Activated naive CD8-positive, alpha-beta T cell treated with anti-CD3 and anti-CD28 coated beads, Interleukin-2, amount 10 ng/mL, durations not matched to agents 7 days and 5 days (primary cell): ENCODE results near the gene OSTF1. TPM values are rescaled to one million over a fixed set of nuclear protein-coding genes. Genes with fewer than 3 reads are reported as not detected.

Source experiments
- ATAC-seq: fragments of 150-1000 bp; cut with Tn5 transposase; one replicate; pipeline ENCODE4 v1.10.0; 2021; ENCODE audit warnings: low read depth, moderate library complexity
- POLR2A ChIA-PET: fragments of 350-600 bp; sonication (Branson Sonifier 250); formaldehyde crosslinking; loops from one replicate; lab custom pipeline; 2021; ENCODE audit warnings: antibody characterized with exemption; lab: Charles Lee
- DNase-seq: peaks from one replicate; pipeline ENCODE4 v3.0.0; 2021
- H3K27ac Mint-ChIP-seq: one replicate; pipeline ENCODE4 v1.8.0; 2022; ENCODE audit warnings: mild to moderate bottlenecking, mixed read lengths
- H3K27me3 Mint-ChIP-seq: one replicate; pipeline ENCODE4 v1.8.0; 2022; ENCODE audit warnings: mild to moderate bottlenecking, moderate library complexity, mixed read lengths
- H3K36me3 Mint-ChIP-seq: one replicate; pipeline ENCODE4 v1.8.0; 2021; ENCODE audit warnings: mild to moderate bottlenecking, mixed read lengths
- H3K4me1 Mint-ChIP-seq: one replicate; pipeline ENCODE4 v1.8.0; 2021; ENCODE audit warnings: mixed read lengths
- H3K4me3 Mint-ChIP-seq: one replicate; pipeline ENCODE4 v1.8.0; 2022; ENCODE audit warnings: mild to moderate bottlenecking, moderate library complexity, mixed read lengths
- H3K9me3 Mint-ChIP-seq: one replicate; pipeline ENCODE4 v1.8.0; 2021; ENCODE audit warnings: mixed read lengths
- total RNA-seq, 2 experiments: library from RNA; stranded (reverse); gene quantifications; one replicate each; pipeline ENCODE4 v1.2.3, GENCODE V29; 2021

The OSTF1 gene
- 100 to 1,000 TPM in 1 of 2 experiments, 10 to 100 TPM in 1; 99.9 to 108 TPM for total RNA-seq

DNA sequence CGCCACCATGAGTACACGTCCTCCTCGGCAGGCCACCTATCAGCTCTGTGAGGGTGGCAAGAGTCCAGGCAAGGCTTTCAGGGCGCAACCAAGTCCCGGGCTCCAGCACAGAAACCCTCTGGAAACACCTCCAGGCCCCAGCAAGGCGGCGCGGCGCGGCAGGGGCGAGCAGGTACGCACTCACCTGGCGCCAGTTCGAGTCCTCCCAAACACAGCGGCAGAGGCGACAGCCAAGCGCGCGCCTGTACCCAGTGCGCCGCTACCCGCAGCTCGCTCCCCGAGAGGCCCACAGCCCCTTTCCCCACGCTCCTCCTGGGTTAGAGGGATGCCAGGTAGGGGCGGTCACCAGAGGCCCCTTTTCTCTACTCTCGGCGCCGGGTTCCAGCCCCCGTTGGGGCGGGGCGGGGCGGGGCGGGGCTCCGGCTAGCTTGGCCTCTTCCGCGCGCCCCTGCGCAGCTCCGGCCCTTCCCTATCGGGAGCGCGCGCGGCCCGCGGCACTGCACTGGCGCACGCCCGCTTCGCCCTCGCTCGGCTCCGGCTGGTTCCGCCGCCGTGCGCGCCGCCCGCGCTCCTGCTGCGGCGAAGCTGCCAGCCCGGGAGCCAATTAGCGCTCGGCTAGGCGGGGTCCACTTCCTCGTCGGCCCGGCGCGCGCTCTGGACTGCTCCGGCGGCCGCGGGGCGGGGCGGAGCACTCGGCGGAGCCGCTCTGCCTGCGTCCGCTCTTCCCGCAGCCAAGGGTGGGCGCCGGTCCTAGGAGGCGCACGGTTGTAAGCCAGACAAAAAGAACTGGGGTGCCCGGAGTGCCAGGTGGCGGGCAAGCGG, at the start of gene OSTF1, which contains the start of gene NMRK1:
TSS of gene OSTF1 (plus strand) at position 691 of the 822 bp plus-strand sequence. CDS start 179 bp downstream, outside the sequence.
TSS of gene NMRK1 (minus strand) at position 332 of the 822 bp plus-strand sequence. CDS start 5,040 bp downstream, outside the sequence.
- Mint-ChIP-seq H3K9me3 (no peaks in the 10 kb centered on the region), H3K27ac (peak within 1 kb of the TSS; percentile 94), H3K27me3 (no peaks in the 10 kb centered on the region), H3K36me3 (peaks cover 12% of the 10 kb centered on the region), H3K4me1 (peaks cover 53% of the 10 kb centered on the region), H3K4me3 (peak within 1 kb of the TSS; percentile 97)
- POLR2A ChIA-PET, result interaction anchor here (0.5 to 4.5 kb wide), 12 partner anchors 14 to 145 kb away, joined by 3 to 51 read pairs (median 4); partner anchors contain the start of genes C9orf40 and CARNMT1
- DNase-seq (peak; percentile 97), ATAC-seq (peak; percentile 94)

DNA sequence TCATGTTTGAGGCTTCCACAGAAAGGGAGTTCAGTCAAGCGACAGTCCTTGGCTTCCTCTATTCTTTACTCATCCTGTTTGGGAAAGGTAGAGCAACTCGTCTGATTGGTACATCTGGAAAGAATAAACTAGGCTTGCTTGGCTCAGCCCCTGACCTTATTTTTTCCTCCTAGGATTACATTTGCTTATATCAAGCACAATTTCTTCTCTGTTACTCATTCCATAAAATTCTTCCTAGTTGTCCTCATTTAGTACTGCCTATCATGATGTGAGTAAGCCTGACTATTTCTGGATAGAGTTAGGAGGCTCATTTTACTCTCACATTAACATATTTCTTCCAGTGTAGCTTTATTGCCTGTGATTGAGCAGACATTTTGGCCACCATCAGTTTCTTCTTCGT, 49.3 kb upstream of the OSTF1 start:
- Mint-ChIP-seq H3K4me3 (no peak overlapping the region), H3K36me3 (no peaks in the 10 kb centered on the region), H3K9me3 (no peaks in the 10 kb centered on the region), H3K27ac (no peak overlapping the region), H3K27me3 (peaks cover 8% of the 10 kb centered on the region), H3K4me1 (no peaks in the 10 kb centered on the region)
- no peak for ATAC-seq
- POLR2A ChIA-PET, result no interaction called here
- DNase-seq, result no peak

DNA sequence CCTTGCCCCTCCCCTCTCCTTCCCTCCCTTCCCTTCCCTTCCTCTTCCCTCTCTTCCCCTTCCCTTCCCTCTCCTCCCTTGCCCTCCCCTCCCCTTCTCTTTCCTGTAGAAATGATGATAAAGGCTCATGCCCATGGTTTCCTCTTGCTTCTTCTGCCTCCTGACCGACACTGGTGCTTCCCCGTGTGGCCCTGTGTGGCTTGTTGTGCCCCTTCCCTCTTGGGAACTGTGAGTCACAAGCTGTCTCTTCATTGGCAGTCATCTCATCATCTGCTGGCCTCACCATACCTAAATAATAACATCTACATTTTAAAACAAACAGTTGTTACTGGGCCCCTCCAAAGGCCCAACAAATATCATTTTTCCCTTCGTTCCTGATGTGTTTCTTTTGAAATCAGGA, 48.5 kb upstream of the OSTF1 start:
- Mint-ChIP-seq H3K27ac (no peak overlapping the region), H3K4me1 (no peaks in the 10 kb centered on the region), H3K36me3 (no peaks in the 10 kb centered on the region), H3K9me3 (no peaks in the 10 kb centered on the region), H3K4me3 (no peak overlapping the region), H3K27me3 (peaks cover 10% of the 10 kb centered on the region)
- no peak for DNase-seq
- no peak for ATAC-seq
- POLR2A ChIA-PET, result no interaction called here

DNA sequence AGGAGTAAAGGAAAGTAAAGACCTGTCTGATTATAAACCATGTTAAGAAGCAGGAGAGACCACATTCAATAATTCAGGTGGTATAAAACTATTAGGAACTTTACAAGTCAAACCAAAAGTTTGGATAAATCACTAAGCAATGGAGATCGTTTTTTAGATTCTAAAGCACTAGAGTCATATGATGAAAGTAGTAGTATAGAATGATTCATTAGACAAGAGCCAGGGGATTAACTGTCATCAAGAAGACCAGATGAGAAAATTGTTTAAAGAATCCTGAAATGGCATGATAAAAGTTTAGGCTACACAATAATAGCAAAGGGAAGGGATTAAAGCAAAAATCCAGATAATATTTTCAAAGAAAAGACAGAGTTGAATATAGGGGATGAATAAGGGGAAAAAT, 47.3 kb upstream of the OSTF1 start:
- H3K36me3 Mint-ChIP-seq, result no peaks in the 10 kb centered on the region
- H3K4me3 Mint-ChIP-seq, result no peak overlapping the region
- H3K9me3 Mint-ChIP-seq, result no peaks in the 10 kb centered on the region
- H3K4me1 Mint-ChIP-seq, result no peaks in the 10 kb centered on the region
- no peak overlapping the region for H3K27ac Mint-ChIP-seq
- H3K27me3 Mint-ChIP-seq, result peaks cover 11% of the 10 kb centered on the region
- DNase-seq (no peak), ATAC-seq (no peak)
- POLR2A ChIA-PET, result no interaction called here

- POLR2A ChIA-PET, result no interaction called here
- Mint-ChIP-seq H3K4me1 (no peaks in the 10 kb centered on the region), H3K27me3 (peaks cover 14% of the 10 kb centered on the region), H3K36me3 (no peaks in the 10 kb centered on the region), H3K9me3 (peaks cover 1% of the 10 kb centered on the region), H3K27ac (no peak overlapping the region), H3K4me3 (no peak overlapping the region)
- DNase-seq, result no peak
- no peak for ATAC-seq
Measured at GRCh38 chr9:75046725-75047345, 41.5 kb upstream of the OSTF1 start.

- H3K4me3 Mint-ChIP-seq, result no peak overlapping the region
- peaks cover 1% of the 10 kb centered on the region for H3K9me3 Mint-ChIP-seq
- H3K27ac Mint-ChIP-seq, result no peak overlapping the region
- POLR2A ChIA-PET, result no interaction called here
- ATAC-seq (no peak), DNase-seq (no peak)
- no peaks in the 10 kb centered on the region for H3K36me3 Mint-ChIP-seq
- H3K4me1 Mint-ChIP-seq, result no peaks in the 10 kb centered on the region
- peaks cover 14% of the 10 kb centered on the region for H3K27me3 Mint-ChIP-seq
Measured at GRCh38 chr9:75047506-75047905, 40.8 kb upstream of the OSTF1 start.

GRCh38 chr9:75051285-75051684, 37.0 kb upstream of the OSTF1 start:
- no peak for ATAC-seq
- POLR2A ChIA-PET, result no interaction called here
- no peaks in the 10 kb centered on the region for H3K36me3 Mint-ChIP-seq

DNA sequence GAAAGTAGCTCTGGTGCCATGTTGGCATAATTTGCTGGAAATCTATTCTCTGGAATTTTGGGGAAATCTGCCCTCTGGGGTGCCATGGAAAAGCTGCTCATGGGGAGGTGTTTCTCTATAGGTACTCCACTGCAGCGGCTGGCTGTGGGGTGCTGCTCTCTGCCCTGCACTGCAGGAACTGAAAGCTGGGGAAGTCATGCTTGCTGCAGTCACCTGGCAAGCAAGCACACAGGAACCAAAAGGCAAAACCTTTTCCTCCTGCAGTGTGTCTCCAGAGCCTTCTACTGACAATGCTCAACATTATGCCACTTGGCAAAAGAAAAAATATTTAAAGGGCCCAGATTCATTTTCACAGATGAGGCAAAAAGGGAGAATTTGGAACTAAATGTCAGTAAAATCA, 34.4 kb upstream of the OSTF1 start:
- H3K27me3 Mint-ChIP-seq, result peaks cover 2% of the 10 kb centered on the region
- no peak overlapping the region for H3K4me3 Mint-ChIP-seq
- peaks cover 3% of the 10 kb centered on the region for H3K9me3 Mint-ChIP-seq
- H3K36me3 Mint-ChIP-seq, result no peaks in the 10 kb centered on the region
- POLR2A ChIA-PET, result no interaction called here
- no peak for ATAC-seq
- DNase-seq, result no peak
- H3K4me1 Mint-ChIP-seq, result no peaks in the 10 kb centered on the region
- H3K27ac Mint-ChIP-seq, result no peak overlapping the region

More at GRCh38 chr9:75051285-75051684, 37.0 kb upstream of the OSTF1 start:
- no peak overlapping the region for H3K27ac Mint-ChIP-seq
- peaks cover 3% of the 10 kb centered on the region for H3K9me3 Mint-ChIP-seq
- no peak for DNase-seq
- H3K27me3 Mint-ChIP-seq, result peaks cover 4% of the 10 kb centered on the region
- no peak overlapping the region for H3K4me3 Mint-ChIP-seq
- no peaks in the 10 kb centered on the region for H3K4me1 Mint-ChIP-seq

DNA sequence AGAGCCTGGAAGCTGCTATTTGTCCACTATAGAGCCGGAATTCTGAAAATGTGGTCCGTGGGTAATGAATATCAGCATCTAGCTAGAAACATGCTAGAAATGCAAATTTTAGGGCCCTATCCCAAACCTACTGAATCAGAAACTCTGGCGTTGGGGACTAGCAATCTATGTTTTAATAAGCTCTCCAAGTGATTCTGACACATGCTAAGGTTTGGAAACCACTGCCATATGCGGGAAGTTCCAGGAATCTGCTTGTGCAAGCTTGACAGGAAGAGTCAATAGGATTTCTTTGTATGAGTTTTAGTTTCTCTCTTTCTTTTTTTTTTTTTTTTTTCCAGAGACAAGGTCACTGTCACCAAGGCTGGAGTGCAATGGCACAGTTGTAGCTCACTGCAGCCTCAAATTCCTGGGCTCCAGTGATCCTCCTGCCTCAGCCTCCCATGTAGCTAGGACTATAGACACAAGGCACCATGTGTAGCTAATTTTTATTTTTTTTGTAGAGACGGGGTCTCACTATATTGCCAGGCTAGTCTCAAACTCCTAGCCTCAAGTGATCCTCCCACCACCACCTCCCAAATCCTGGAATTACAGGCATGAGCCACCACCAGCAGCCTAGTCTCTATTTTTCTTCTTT, 33.8 kb upstream of the OSTF1 start:
- POLR2A ChIA-PET, result no interaction called here
- Mint-ChIP-seq H3K9me3 (peaks cover 3% of the 10 kb centered on the region), H3K27ac (no peak overlapping the region), H3K27me3 (peaks cover 2% of the 10 kb centered on the region), H3K4me3 (no peak overlapping the region), H3K4me1 (no peaks in the 10 kb centered on the region), H3K36me3 (peaks cover under 1% of the 10 kb centered on the region)
- ATAC-seq (no peak), DNase-seq (no peak)

DNA sequence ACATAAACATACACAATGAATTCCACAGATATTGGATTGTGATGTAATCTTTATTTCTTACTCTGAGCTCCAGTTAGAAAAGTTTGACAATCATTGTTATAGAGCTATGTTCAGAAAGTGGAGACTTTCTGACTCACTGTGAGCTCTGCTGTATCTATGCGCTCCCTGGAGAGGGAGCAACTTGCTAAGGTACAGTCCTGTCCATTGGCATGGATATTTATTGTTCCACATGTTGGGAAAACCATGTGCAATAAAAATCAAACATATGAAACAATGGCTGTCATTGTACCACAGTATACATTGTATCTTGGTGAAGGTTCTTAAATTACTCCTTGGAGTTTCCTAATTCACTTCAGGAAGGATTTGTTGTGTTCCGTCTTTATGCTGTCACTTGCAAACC, 27.1 kb upstream of the OSTF1 start:
- Mint-ChIP-seq H3K27me3 (no peaks in the 10 kb centered on the region), H3K36me3 (peaks cover 5% of the 10 kb centered on the region), H3K27ac (no peak overlapping the region), H3K9me3 (peaks cover 1% of the 10 kb centered on the region), H3K4me3 (no peak overlapping the region), H3K4me1 (no peaks in the 10 kb centered on the region)
- ATAC-seq, result no peak
- POLR2A ChIA-PET, result interaction anchor here (0.5 to 0.6 kb wide), 2 partner anchors 24 to 32 kb away, joined by 3 read pairs; no protein-coding TSS in a partner anchor
- no peak for DNase-seq

- Mint-ChIP-seq H3K4me1 (no peaks in the 10 kb centered on the region), H3K27me3 (no peaks in the 10 kb centered on the region), H3K4me3 (no peak overlapping the region), H3K9me3 (peaks cover 1% of the 10 kb centered on the region), H3K27ac (no peak overlapping the region), H3K36me3 (peaks cover 10% of the 10 kb centered on the region)
- ATAC-seq (no peak), DNase-seq (no peak)
- POLR2A ChIA-PET, result interaction anchor here (1.0 kb wide), 1 partner anchor 35 kb away, joined by 3 read pairs; the partner anchor contains the start of gene CARNMT1
Measured at GRCh38 chr9:75063556-75064305, 24.6 kb upstream of the OSTF1 start.

DNA sequence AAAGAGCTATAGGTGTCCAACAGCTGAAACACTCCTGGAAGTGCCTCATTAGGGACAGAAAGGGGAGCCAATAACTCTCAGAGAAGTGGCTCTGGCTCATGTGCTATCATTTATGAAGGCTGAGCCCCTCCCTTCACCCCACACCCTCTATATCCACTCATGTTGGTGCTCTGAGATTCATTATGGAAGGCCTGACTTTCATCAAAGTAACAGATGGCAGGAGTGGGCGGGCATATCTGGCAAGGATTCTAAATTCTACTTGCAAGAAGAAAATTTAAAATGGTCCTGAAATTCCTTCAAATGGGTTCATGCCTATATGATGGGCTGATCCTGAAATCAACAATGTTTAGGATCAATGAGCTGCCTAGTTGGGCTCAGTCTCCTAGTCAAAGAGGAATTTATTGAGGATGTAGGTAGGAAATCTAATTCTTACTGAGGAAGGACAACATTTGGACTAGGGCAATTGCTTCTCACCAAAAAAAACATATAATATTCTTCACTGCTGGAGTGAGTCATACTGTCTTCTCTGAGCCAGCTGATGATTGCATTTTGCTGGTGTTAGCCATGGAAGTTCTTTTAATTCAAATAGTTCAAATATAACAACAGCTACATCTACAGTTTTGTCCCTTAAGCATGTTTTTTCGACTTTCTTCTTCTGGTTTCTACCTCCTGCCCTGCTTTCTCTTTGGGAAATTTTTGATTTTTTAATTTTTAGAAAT, 23.8 kb upstream of the OSTF1 start:
- Mint-ChIP-seq H3K36me3 (peaks cover 10% of the 10 kb centered on the region), H3K9me3 (peaks cover 1% of the 10 kb centered on the region), H3K4me1 (no peaks in the 10 kb centered on the region), H3K27ac (no peak overlapping the region), H3K27me3 (no peaks in the 10 kb centered on the region), H3K4me3 (no peak overlapping the region)
- POLR2A ChIA-PET, result interaction anchor here (1.0 kb wide), 1 partner anchor 36 kb away, joined by 3 read pairs; the partner anchor contains the start of gene CARNMT1
- ATAC-seq (no peak), DNase-seq (no peak)
